ENCODE measurements around the gene HNRNPLL.

GRCh38 chr2:38560092-38560491, 42.6 kb downstream of the HNRNPLL start:
- TF ChIP-seq CTCF (IDR thresholded peaks at IDR 0.05; ENCODE audit: low read depth, low read length), result no peak
- no peak for TF ChIP-seq POLR2A (IDR thresholded peaks at IDR 0.05; ENCODE audit: extremely low read depth, insufficient read length)
- TF ChIP-seq MAX (IDR thresholded peaks at IDR 0.05; ENCODE audit: low read depth, low read length), result no peak
- TF ChIP-seq MYC (IDR thresholded peaks at IDR 0.05; ENCODE audit: low read depth, low read length), result no peak

Data from NB4 (cell line).